ENCODE results near the gene NFKBIA.

Gene NFKBIA

DNA sequence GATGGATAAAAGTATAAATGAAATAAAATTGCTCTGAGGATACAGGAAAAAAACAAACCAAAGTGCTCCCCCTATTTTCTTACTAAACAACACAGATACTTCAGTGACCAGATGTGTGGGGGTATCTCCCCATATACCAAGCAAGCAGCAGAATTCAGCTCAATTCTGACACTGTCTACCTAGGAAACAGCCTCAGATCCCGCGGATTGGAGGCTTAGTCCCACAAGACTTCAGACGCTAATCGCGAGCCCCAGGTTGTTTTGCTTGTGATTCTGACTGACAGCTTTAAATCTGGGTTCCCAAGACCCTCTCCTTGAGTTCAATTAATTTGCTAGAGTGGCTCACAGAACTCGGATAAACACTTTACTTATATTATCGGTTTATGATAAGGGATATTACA lies 17.3 kb downstream of the NFKBIA start:
- POLR2A ChIA-PET: interaction anchor here (0.9 kb wide), 1 partner anchor 11 kb away, joined by 3 read pairs; no protein-coding TSS in a partner anchor
- 96% methylated on average over 5 of the region's 7 CpGs for WGBS (ENCODE audit: insufficient coverage)

GRCh38 chr14:35386673-35387125 lies 17.9 kb downstream of the NFKBIA start:
- CTCF ChIA-PET: interaction anchor here (1.0 to 2.0 kb wide), 4 partner anchors 11 to 16 kb away, joined by 3 to 7 read pairs (median 3); no protein-coding TSS in a partner anchor

More for the DNA sequence above, 17.3 kb downstream of the NFKBIA start:
- CTCF ChIA-PET: interaction anchor here (1.0 to 1.6 kb wide), 2 partner anchors 14 to 16 kb away, joined by 3 read pairs; no protein-coding TSS in a partner anchor
- no peak for DNase-seq
- H3K36me3 ChIP-seq (ENCODE audit: control insufficient read depth in 4 of 4, insufficient read depth in 4 of 4, low read length in 3 of 4): no peaks in the 10 kb centered on the region
- H3K4me1 ChIP-seq (ENCODE audit: control extremely low read depth in 1 of 4, control insufficient read depth in 4 of 4, insufficient read depth in 4 of 4, low read length in 3 of 4): peaks cover 0 to 6% (median 2%) of the 10 kb centered on the region in 4 experiments
- no peak overlapping the region for H3K4me3 ChIP-seq (ENCODE audit: control insufficient read depth in 1 of 7, extremely low read depth in 1 of 7, insufficient read depth in 4 of 7, low read depth in 2 of 7, low read length in 6 of 7)
- no peak overlapping the region for H3K27ac ChIP-seq (ENCODE audit: insufficient read depth in 1 of 2, low read depth in 1 of 2, low read length in 2 of 2, poor library complexity in 1 of 2, severe bottlenecking in 2 of 2)
- H3K27me3 ChIP-seq (replicated peaks in 2 of 5; ENCODE audit: control insufficient read depth in 4 of 5, insufficient read depth in 5 of 5, low read length in 4 of 5): no peaks in the 10 kb centered on the region
- no peaks in the 10 kb centered on the region for H3K9me3 ChIP-seq (ENCODE audit: control extremely low read depth in 1 of 5, control insufficient read depth in 4 of 5, insufficient read depth in 2 of 5, low read depth in 1 of 5, low read length in 4 of 5)

DNA sequence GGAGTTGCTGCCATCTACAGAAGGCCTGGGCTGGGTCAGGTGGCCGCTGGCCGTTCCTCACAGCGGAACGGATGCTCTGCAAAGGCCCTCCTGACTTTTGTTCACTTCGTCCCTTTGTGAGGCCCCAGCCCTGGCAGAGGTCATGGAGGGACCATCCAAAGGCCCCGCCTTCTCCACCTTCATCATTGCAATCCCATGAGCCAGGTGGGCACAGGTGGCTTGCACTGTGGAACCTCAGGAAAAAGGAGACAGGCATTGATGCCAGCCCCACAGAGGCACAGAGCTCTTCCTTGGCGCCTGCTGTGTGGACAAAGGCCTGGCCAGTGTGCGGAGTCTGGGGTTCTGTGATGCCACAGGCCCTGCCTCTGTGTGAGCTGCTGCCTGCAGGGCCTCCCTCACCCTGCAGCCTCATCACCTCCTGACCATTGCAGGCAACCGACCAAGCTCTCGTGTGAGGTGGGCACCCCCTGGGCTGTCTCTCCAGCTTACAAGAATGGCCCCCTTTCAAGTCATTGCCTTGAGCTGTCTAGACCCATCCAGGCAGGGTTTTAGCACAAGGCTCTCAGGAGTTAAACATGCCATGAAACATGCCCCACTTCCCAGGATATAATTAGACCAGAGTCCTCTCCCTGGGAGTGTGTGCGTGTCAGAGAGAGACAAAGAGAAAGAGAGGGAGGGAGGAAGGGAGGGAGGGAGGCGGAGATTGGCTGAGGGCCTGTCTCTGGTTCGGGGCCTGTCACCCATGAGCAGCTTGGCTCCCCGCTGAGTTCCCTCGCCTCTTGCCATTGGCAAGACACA lies 19.3 kb downstream of the NFKBIA start:
- Histone ChIP-seq H3K27me3 (replicated peaks in 2 of 5; ENCODE audit: control insufficient read depth in 4 of 5, insufficient read depth in 5 of 5, low read length in 4 of 5) (no peaks in the 10 kb centered on the region), H3K9me3 (ENCODE audit: control extremely low read depth in 1 of 5, control insufficient read depth in 4 of 5, insufficient read depth in 2 of 5, low read depth in 1 of 5, low read length in 4 of 5) (no peaks in the 10 kb centered on the region), H3K27ac (ENCODE audit: insufficient read depth in 1 of 2, low read depth in 1 of 2, low read length in 2 of 2, poor library complexity in 1 of 2, severe bottlenecking in 2 of 2) (no peak overlapping the region), H3K4me3 (ENCODE audit: control insufficient read depth in 1 of 7, extremely low read depth in 1 of 7, insufficient read depth in 4 of 7, low read depth in 2 of 7, low read length in 6 of 7) (no peak overlapping the region), H3K4me1 (ENCODE audit: control extremely low read depth in 1 of 4, control insufficient read depth in 4 of 4, insufficient read depth in 4 of 4, low read length in 3 of 4) (peaks cover 0 to 6% (median 0%) of the 10 kb centered on the region in 4 experiments), H3K36me3 (ENCODE audit: control insufficient read depth in 4 of 4, insufficient read depth in 4 of 4, low read length in 3 of 4) (no peaks in the 10 kb centered on the region)
- POLR2A ChIA-PET: no interaction called here
- 88% methylated on average over 14 of the region's 15 CpGs for WGBS (ENCODE audit: insufficient coverage)
- CTCF ChIA-PET: interaction anchor here (0.8 to 2.0 kb wide), 3 partner anchors 10 to 20 kb away, joined by 3 to 7 read pairs (median 3); no protein-coding TSS in a partner anchor
- DNase-seq: no peak

More at GRCh38 chr14:35386673-35387125, 17.9 kb downstream of the NFKBIA start:
- Histone ChIP-seq H3K9me3 (ENCODE audit: control extremely low read depth in 1 of 5, control insufficient read depth in 4 of 5, insufficient read depth in 2 of 5, low read depth in 1 of 5, low read length in 4 of 5) (no peaks in the 10 kb centered on the region), H3K27ac (ENCODE audit: insufficient read depth in 1 of 2, low read depth in 1 of 2, low read length in 2 of 2, poor library complexity in 1 of 2, severe bottlenecking in 2 of 2) (no peak overlapping the region), H3K36me3 (ENCODE audit: control insufficient read depth in 4 of 4, insufficient read depth in 4 of 4, low read length in 3 of 4) (no peaks in the 10 kb centered on the region), H3K4me1 (ENCODE audit: control extremely low read depth in 1 of 4, control insufficient read depth in 4 of 4, insufficient read depth in 4 of 4, low read length in 3 of 4) (peaks cover 0 to 6% (median 2%) of the 10 kb centered on the region in 4 experiments), H3K4me3 (ENCODE audit: control insufficient read depth in 1 of 7, extremely low read depth in 1 of 7, insufficient read depth in 4 of 7, low read depth in 2 of 7, low read length in 6 of 7) (no peak overlapping the region), H3K27me3 (replicated peaks in 2 of 5; ENCODE audit: control insufficient read depth in 4 of 5, insufficient read depth in 5 of 5, low read length in 4 of 5) (no peaks in the 10 kb centered on the region)
- no peak for DNase-seq
- WGBS (ENCODE audit: insufficient coverage): 95% methylated on average over 12 of the region's 12 CpGs
- POLR2A ChIA-PET: no interaction called here

DNA sequence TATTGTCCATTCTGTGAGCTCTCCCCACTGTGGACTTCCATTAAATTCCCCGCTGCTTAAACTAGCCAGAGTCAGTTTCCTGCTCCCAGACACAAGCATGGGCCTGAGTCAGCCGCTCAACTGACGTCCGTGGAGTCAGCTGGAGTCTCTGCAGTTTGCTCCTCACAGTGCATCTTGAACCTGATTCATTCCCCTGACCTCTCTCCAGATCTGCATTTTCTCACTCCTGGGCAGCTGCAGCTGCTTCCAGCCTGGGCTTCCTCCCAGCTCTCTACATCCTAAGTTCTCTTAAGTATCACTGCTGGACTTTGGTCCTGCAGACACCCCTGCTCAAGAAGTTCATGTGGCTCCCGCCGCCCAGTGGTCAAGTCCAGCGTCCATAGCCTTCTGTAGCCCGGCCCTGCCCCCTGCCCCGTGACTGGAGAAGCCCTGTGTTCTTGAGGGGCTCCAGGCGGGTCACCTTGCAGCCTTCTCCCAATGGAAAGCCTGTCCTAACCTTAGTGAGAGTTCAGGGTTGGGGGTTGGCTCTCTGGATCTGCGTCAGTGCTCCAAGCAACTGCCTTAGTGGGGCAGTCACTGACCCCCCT lies 20.0 kb downstream of the NFKBIA start:
- DNase-seq: no peak
- CTCF ChIA-PET: interaction anchor here (0.8 to 2.0 kb wide), 2 partner anchors 9 to 19 kb away, joined by 3 to 7 read pairs; no protein-coding TSS in a partner anchor

DNA sequence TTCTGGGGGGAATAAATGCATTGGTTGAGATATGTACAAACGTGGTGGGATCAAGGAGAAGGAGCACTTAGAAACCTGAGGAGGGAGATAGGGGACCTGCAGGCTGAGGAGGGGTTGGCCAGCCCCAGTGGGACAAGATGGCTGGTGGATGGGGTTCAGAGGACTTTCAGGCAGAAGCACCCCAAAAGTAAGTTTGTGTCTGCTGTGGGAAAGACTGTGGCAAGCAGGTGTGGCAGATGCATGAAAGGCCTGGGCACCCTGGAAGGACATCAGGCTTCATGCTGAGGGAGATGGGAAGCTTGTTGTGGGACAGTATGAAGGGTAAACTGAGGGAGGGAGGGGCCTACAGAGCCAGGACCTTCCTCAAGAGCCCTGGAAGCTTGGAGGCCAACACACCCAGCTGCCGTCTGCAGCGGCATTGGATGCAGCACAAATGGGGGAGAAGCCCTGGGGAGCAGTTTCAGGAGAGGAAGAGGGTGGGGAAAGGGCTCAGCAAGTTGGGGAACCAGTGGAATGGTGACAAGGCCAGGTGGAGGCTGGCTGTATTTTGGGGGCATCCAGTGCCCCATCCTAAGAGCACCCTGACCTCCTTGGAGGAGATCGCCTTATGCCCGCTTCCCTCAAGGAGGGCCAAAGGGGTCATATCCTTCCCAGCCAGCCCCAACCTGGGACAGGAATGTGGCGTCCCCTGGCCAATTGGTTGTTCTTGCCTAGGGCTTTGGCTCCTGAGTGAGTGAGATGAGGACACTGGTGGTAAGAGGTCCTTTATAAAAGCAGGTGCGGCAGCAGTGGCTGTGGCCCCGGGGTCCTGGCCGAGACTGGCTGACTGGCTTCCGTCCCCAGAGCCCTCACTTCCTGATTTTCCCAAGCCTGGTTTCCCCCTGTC lies 20.7 kb downstream of the NFKBIA start:
- WGBS (ENCODE audit: insufficient coverage): 95% methylated on average over 10 of the region's 10 CpGs
- H3K36me3 ChIP-seq (ENCODE audit: control insufficient read depth in 4 of 4, insufficient read depth in 4 of 4, low read length in 3 of 4): no peaks in the 10 kb centered on the region
- no peak overlapping the region for H3K27ac ChIP-seq (ENCODE audit: insufficient read depth in 1 of 2, low read depth in 1 of 2, low read length in 2 of 2, poor library complexity in 1 of 2, severe bottlenecking in 2 of 2)
- ChIA-PET POLR2A (no interaction called here), CTCF (no interaction called here)
- no peaks in the 10 kb centered on the region for H3K9me3 ChIP-seq (ENCODE audit: control extremely low read depth in 1 of 5, control insufficient read depth in 4 of 5, insufficient read depth in 2 of 5, low read depth in 1 of 5, low read length in 4 of 5)
- H3K27me3 ChIP-seq (replicated peaks in 2 of 5; ENCODE audit: control insufficient read depth in 4 of 5, insufficient read depth in 5 of 5, low read length in 4 of 5): no peaks in the 10 kb centered on the region
- DNase-seq: no peak
- peaks cover 0 to 6% (median 0%) of the 10 kb centered on the region in 4 experiments for H3K4me1 ChIP-seq (ENCODE audit: control extremely low read depth in 1 of 4, control insufficient read depth in 4 of 4, insufficient read depth in 4 of 4, low read length in 3 of 4)
- no peak overlapping the region for H3K4me3 ChIP-seq (ENCODE audit: control insufficient read depth in 1 of 7, extremely low read depth in 1 of 7, insufficient read depth in 4 of 7, low read depth in 2 of 7, low read length in 6 of 7)

More for the DNA sequence above, 20.0 kb downstream of the NFKBIA start:
- 97% methylated on average over 10 of the region's 11 CpGs for WGBS (ENCODE audit: insufficient coverage)
- H3K36me3 ChIP-seq (ENCODE audit: control insufficient read depth in 4 of 4, insufficient read depth in 4 of 4, low read length in 3 of 4): no peaks in the 10 kb centered on the region
- POLR2A ChIA-PET: no interaction called here
- H3K9me3 ChIP-seq (ENCODE audit: control extremely low read depth in 1 of 5, control insufficient read depth in 4 of 5, insufficient read depth in 2 of 5, low read depth in 1 of 5, low read length in 4 of 5): no peaks in the 10 kb centered on the region
- H3K4me1 ChIP-seq (ENCODE audit: control extremely low read depth in 1 of 4, control insufficient read depth in 4 of 4, insufficient read depth in 4 of 4, low read length in 3 of 4): peaks cover 0 to 6% (median 0%) of the 10 kb centered on the region in 4 experiments
- H3K4me3 ChIP-seq (ENCODE audit: control insufficient read depth in 1 of 7, extremely low read depth in 1 of 7, insufficient read depth in 4 of 7, low read depth in 2 of 7, low read length in 6 of 7): no peak overlapping the region
- H3K27ac ChIP-seq (ENCODE audit: insufficient read depth in 1 of 2, low read depth in 1 of 2, low read length in 2 of 2, poor library complexity in 1 of 2, severe bottlenecking in 2 of 2): no peak overlapping the region
- H3K27me3 ChIP-seq (replicated peaks in 2 of 5; ENCODE audit: control insufficient read depth in 4 of 5, insufficient read depth in 5 of 5, low read length in 4 of 5): no peaks in the 10 kb centered on the region

- Histone ChIP-seq H3K36me3 (ENCODE audit: control insufficient read depth in 4 of 4, insufficient read depth in 4 of 4, low read length in 3 of 4) (no peaks in the 10 kb centered on the region), H3K4me1 (ENCODE audit: control extremely low read depth in 1 of 4, control insufficient read depth in 4 of 4, insufficient read depth in 4 of 4, low read length in 3 of 4) (peaks cover 0 to 8% (median 3%) of the 10 kb centered on the region in 4 experiments), H3K27ac (ENCODE audit: insufficient read depth in 1 of 2, low read depth in 1 of 2, low read length in 2 of 2, poor library complexity in 1 of 2, severe bottlenecking in 2 of 2) (no peak overlapping the region), H3K4me3 (ENCODE audit: control insufficient read depth in 1 of 7, extremely low read depth in 1 of 7, insufficient read depth in 4 of 7, low read depth in 2 of 7, low read length in 6 of 7) (no peak overlapping the region), H3K9me3 (ENCODE audit: control extremely low read depth in 1 of 5, control insufficient read depth in 4 of 5, insufficient read depth in 2 of 5, low read depth in 1 of 5, low read length in 4 of 5) (no peaks in the 10 kb centered on the region), H3K27me3 (replicated peaks in 2 of 5; ENCODE audit: control insufficient read depth in 4 of 5, insufficient read depth in 5 of 5, low read length in 4 of 5) (no peaks in the 10 kb centered on the region)
- ChIA-PET POLR2A (no interaction called here), CTCF (interaction anchor here (1.2 to 3.0 kb wide), 4 partner anchors 9 to 22 kb away, joined by 3 to 8 read pairs (median 6); no protein-coding TSS in a partner anchor)
- no peak for DNase-seq
- 97% methylated on average over 6 of the region's 7 CpGs for WGBS (ENCODE audit: insufficient coverage)
Measured at GRCh38 chr14:35380794-35381193, 23.8 kb downstream of the NFKBIA start.
